C1 segment of cervical spinal cord (tissue), 14 donors: ENCODE results near the gene UBE2D4.
"Not testable (repeated sequence)": the region's sequence is repeated elsewhere in the genome, so short reads cannot be mapped to it uniquely, and the experiment has no call there.

ENCODE experiments used
- DNase-seq, 14 donors: peaks; one replicate each; lab custom pipeline; 2025; lab: John Stamatoyannopoulos, UW

The UBE2D4 gene

GRCh38 chr7:43966392-43966791, 40.2 kb downstream of the UBE2D4 start:
- not testable (repeated sequence) for DNase-seq

DNA sequence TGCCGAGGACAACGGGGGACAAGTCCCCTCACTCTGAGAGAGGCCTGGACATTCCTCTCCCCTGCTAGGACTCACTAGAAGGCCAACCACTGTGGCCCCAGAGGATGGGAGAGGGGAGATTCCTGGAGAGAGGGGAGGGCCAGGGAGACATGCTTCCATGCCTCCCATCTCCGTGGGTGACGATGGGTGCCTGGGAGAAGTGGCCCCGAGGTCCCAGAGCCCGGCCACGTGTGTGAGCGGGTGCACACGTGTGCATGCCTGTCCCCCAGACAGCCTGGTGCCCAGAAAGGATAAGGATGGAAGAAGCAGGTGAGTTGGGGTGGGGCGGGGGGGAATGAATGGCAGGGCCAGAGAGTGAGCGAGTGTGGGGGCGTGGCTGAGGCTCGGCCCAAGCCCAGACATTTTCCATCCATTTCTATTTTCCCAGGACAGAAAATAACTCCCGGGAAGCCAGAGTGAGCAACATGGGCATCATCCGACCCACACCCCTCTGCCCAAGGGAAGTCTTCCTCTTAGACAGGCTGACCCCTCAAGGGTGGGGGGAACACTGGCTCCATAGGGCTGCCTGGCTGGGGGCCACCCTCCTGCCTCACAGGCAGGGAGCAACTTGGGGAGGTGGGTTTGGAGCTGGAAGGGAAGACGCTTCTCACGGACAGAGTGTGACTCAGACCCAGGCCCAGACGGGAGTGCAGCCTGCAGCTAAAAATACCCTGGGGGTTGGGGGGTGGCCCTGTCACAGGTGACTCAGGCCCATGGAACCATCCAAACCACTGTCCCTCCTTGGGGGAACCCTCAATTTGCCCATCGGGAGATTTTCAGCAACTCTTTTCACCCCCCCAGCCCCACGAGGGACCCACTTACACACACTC, 42.2 kb downstream of the UBE2D4 start:
- not testable (repeated sequence) for DNase-seq

GRCh38 chr7:43969586-43969985, 43.4 kb downstream of the UBE2D4 start:
- not testable (repeated sequence) for DNase-seq

- DNase-seq, result not testable (repeated sequence)
These were observed 44.5 kb downstream of the UBE2D4 start for GRCh38 chr7:43970698-43971097.

DNA sequence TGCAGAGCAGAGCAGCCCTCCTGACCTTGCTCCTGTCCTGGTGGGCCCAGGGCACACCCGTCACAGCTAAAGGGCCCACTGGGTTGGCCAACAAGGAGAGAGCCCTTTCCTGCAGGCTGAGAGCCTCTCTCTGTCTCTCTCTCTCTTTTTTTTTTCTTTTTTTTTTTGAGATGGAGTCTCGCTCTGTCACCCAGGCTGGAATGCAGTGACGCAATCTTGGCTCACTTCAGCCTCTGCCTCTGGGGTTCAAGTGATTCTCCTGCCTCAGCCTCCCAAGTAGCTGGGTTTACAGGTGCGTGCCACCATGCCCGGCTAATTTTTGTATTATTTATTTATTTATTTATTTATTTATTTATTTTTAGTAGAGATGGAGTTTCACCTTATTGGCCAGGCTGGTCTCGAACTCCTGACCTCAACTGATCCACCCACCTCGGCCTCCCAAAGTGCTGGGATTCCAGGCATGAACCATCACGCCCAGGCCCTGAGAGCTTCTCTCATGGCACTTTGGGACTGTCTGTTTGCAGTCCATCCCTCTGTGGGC, 47.9 kb downstream of the UBE2D4 start:
- DNase-seq, result not testable (repeated sequence)

DNA sequence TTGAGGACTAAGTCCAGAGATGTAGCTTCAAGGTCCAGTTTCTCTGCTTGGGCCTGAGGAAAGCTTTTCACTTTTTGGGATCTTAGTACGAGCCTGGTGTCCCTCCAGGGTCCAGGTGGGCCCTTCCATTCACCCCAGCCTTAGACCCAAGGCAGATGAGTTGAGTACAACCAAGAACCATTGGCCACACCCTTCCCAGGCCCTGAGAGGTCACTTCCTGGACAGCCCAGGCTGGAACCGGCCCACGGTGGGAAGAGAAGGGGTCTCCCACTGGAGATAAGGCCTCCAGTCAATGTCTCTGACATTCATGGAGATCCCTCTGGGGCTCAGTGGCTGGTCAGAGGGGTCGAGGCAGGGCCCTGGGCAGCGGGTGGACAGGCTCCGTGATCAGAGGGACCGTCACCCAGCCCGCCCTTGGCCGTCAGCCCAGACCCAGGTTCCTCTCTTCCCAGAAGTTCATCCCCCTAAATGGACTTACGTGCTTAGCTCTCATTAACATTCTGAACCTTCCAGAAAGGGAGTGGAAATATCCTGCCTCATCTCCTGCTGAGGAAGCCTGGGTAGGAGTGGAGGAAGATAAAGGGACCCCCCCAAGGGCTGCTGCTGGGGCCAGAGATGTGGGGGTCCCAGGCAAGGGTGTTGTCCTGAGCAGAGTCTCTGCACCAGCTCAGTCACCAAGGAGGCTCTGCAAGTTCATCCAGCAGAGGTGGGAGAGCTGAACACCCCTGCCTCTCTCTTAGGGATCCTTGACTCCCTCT, 48.7 kb downstream of the UBE2D4 start:
- DNase-seq, result not testable (repeated sequence)

DNA sequence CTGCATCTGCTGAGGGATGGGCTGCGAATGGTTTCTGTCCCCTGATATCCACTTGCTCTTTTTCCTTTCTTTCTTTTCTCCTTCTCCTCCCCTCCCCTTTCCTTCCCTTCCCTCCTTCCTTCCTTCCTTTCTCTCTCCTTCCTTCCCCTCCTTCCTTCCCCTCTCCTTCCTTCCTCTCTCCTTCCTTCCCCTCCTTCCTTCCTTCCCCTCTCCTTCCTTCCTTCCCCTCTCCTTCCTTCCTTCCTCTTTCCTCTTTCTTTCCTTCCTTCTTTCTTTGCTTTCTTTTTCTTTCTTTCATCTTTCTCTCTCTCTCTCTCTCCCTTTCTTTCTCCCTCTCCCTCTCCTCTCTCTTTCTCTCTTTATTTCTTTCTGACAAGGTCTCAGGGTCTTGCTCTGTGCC, 51.3 kb downstream of the UBE2D4 start:
- DNase-seq, result no peak

GRCh38 chr7:43978102-43978501, 51.9 kb downstream of the UBE2D4 start:
- not testable (repeated sequence) for DNase-seq

- not testable (repeated sequence) for DNase-seq
These were observed 56.6 kb downstream of the UBE2D4 start for GRCh38 chr7:43982848-43983247.

DNA sequence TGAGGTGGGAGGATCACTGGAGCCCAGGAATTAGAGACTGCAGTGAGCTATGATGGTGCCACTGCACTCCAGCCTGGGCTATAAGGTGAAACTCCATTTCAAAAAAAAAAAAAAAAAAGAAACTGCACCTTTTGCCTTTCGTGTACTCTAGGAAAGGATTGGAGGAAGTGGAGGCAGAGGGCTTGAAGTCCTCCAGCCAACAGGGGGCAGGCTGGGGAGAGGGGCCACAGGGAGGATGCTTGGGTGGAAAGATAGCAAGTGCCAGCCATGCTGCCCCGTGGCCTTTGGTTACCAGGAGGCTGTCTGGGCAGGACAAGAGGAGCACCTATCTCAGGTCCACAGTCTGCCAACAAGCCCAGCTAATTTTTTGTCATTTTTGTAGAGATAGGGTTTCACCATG, 57.5 kb downstream of the UBE2D4 start:
- DNase-seq, result not testable (repeated sequence)

GRCh38 chr7:43985904-43986864, 59.9 kb downstream of the UBE2D4 start:
- peak in 10 of 14 donors; percentile 8 to 54 (median 26) for DNase-seq

- not testable (repeated sequence) for DNase-seq
These were observed 61.2 kb downstream of the UBE2D4 start for GRCh38 chr7:43987476-43987875.

GRCh38 chr7:43990011-43990585, 63.9 kb downstream of the UBE2D4 start:
- DNase-seq, result not testable (repeated sequence)

DNA sequence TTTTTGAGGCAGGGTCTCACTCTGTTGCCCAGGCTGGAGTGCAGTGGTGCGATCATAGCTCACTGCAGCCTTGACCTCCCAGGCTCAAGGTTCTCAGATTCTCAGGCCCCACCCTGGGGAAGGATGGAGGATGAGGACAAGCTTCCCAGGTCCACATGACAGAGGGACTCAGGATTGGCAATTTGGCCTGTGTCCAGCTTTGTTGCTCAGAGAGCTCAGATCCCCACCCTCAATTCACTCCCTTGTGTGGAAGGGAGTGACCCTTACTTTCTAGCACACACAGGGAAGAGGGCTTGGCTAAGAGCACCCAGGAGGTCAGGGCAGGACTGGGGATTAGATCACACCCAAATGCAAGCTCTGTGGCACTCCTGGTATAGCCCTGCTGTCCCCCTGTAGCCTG, 64.6 kb downstream of the UBE2D4 start:
- DNase-seq, result not testable (repeated sequence)

GRCh38 chr7:43992896-43993295, 66.7 kb downstream of the UBE2D4 start:
- DNase-seq, result not testable (repeated sequence)

GRCh38 chr7:43994681-43995080, 68.4 kb downstream of the UBE2D4 start:
- DNase-seq, result not testable (repeated sequence)

- DNase-seq, result not testable (repeated sequence)
These were observed 71.3 kb downstream of the UBE2D4 start, which contains the start of gene SPDYE1 for GRCh38 chr7:43997532-43997931. Gene SPDYE1, plus strand, starts transcription at chr7:43997897. Its CDS starts 2,053 bp downstream, at chr7:43999950.
